Spleen (tissue), 11 donors: Measurements from ENCODE around the gene CD14. TPM values are rescaled to one million over a fixed set of nuclear protein-coding genes. Genes with fewer than 3 reads are reported as not detected.
A peak's percentile ranks its signal among the peaks of the same experiment; 100 is the strongest.
"Not testable (repeated sequence)": the region's sequence is repeated elsewhere in the genome, so short reads cannot be mapped to it uniquely, and the experiment has no call there.

Experiments used
- DNase-seq: peaks from one replicate; pipeline ENCODE4 v3.0.0-alpha.2; 2020
- H3K27ac ChIP-seq, 8 donors: fragments of 200-600 bp; sonication (generic) in 7 of 8; 1 replicate in 4 of 8; 2 replicates in 4 of 8; pipeline versions ENCODE4 v1.5.0 to v1.8.0; 2016 to 2021; ENCODE audit warnings: inconsistent platforms in 4 of 8, mild to moderate bottlenecking in 4 of 8, moderate library complexity in 1 of 8
- H3K27me3 ChIP-seq, 7 donors: fragments of 200-600 bp; sonication (generic) in 6 of 7; replicated peaks in 1 of 7; 1 replicate in 4 of 7; 2 replicates in 3 of 7; pipeline versions ENCODE4 v1.5.0 to v1.8.0; 2016 to 2021; ENCODE audit warnings: inconsistent platforms in 3 of 7, mild to moderate bottlenecking in 1 of 7
- H3K36me3 ChIP-seq, 6 donors: fragments of 200-600 bp; sonication (generic) in 5 of 6; 1 replicate in 4 of 6; 2 replicates in 2 of 6; pipeline versions ENCODE4 v1.5.0 to v1.8.0; 2016 to 2021; ENCODE audit warnings: inconsistent platforms in 2 of 6
- H3K4me1 ChIP-seq, 6 donors: fragments of 200-600 bp; sonication (generic) in 5 of 6; 1 replicate in 3 of 6; 2 replicates in 3 of 6; pipeline versions ENCODE4 v1.5.0 to v1.8.0; 2016 to 2021; ENCODE audit warnings: inconsistent platforms in 3 of 6
- H3K4me3 ChIP-seq, 8 donors: fragments of 200-600 bp; sonication (generic) in 7 of 8; 1 replicate in 4 of 8; 2 replicates in 4 of 8; pipeline versions ENCODE4 v1.5.0 to v1.8.0; 2016 to 2021; ENCODE audit warnings: inconsistent platforms in 4 of 8, mild to moderate bottlenecking in 4 of 8, moderate library complexity in 2 of 8
- H3K9me3 ChIP-seq, 8 donors: fragments of 200-600 bp; sonication (generic) in 7 of 8; 1 replicate in 4 of 8; 2 replicates in 4 of 8; pipeline versions ENCODE4 v1.5.0 to v1.8.0; 2016 to 2021; ENCODE audit warnings: inconsistent platforms in 4 of 8
- CTCF ChIP-seq, 11 experiments: fragments of 200-600 bp in 7 of 11; fragments of 450-650 bp in 4 of 11; sonication (generic) in 4 of 11; IDR thresholded peaks in 8 of 11; conservative IDR thresholded peaks in 3 of 11; 1 replicate in 7 of 11; 2 replicates in 4 of 11; pipeline versions ENCODE4 v1.4.0 to v1.8.0; 2016 to 2021; ENCODE audit warnings: antibody characterized with exemption in 11 of 11, inconsistent platforms in 4 of 11, mild to moderate bottlenecking in 1 of 11
- POLR2A ChIP-seq, 3 donors: fragments of 450-650 bp; IDR thresholded peaks; one replicate each; pipeline ENCODE4 v1.5.1; 2017; ENCODE audit warnings: antibody characterized with exemption in 3 of 3, mild to moderate bottlenecking in 1 of 3
- POLR2AphosphoS5 ChIP-seq, 3 donors: sonication (generic); formaldehyde crosslinking; IDR thresholded peaks; one replicate each; pipeline ENCODE4 v1.5.1; 2017; ENCODE audit warnings: antibody characterized with exemption in 3 of 3
- WGBS, 5 donors: extraction: QIAGEN DNeasy Blood & Tissue Kit in 3 of 5; methylation state at CpG; one replicate each; pipeline versions ENCODE4 v1.1.5 to v1.1.7; 2013 to 2018; 5-methylcytosine and 5-hydroxymethylcytosine counted together
- intact Hi-C: fragments of 100-400 bp; cut with DNase I; formaldehyde crosslinking; loops from one replicate; pipeline ENCODE4 v1.15.0; 2023; ENCODE audit warnings: low total_unique reads
- polyA plus RNA-seq, 3 donors: library from polyadenylated mRNA; stranded (reverse); fragments of 200-250 nt; gene quantifications; one replicate each; pipeline ENCODE4 v1.2.1, GENCODE V29; 2013
- total RNA-seq, 7 donors: library from RNA; depleted of rRNA in 3 of 7; stranded (reverse); fragments of >200 nt in 3 of 7; fragmentation: NEBNext Ultra II Directional in 4 of 7; extraction: Animal tissue kit (Norgen Biotek cat#: 25700) in 4 of 7; gene quantifications; one replicate each; pipeline versions ENCODE4 v1.1.0 to v1.2.1, GENCODE V29; 2016 to 2021
- donor health status: healthy with polysubstance abuse.
- donor health status: DM: no; HTN: no; CAD: no; lungs with moderate emphysema.
- donor health status: DM: no; HTN: no; CAD: no.
- donor health status: Bipolar disorder and iron deficiency.
- donor health status: healthy.
- donor health status: DM: no; HTN: no; CAD: no.
- donor health status: DM: yes; HTN: yes; CAD: no.

The CD14 gene
- total and polyA plus RNA-seq, 10 donors: 40.2 to 209 (median 87.9) TPM

- no peaks in the 10 kb centered on the region for H3K9me3 ChIP-seq
- H3K27ac ChIP-seq: peak overlapping the region; percentile 71 to 95 (median 90)
- WGBS, 5 donors: 0 to 4% (median 2%) methylated on average over 13 to 27 of the region's 27 CpGs
- intact Hi-C loops: no loop called here
- peaks cover 22 to 74% (median 45%) of the 10 kb centered on the region in 6 donors for H3K4me1 ChIP-seq
- TF ChIP-seq POLR2A (IDR thresholded peaks at IDR 0.05) (no peak), POLR2AphosphoS5 (IDR thresholded peaks at IDR 0.05) (no peak), CTCF (IDR thresholded peaks at IDR 0.05 in 8 of 11, conservative IDR thresholded peaks at IDR 0.05 in 3 of 11) (no peak)
- DNase-seq: no peak
- peak overlapping the region; percentile 75 to 99 (median 94) for H3K4me3 ChIP-seq
- no peaks in the 10 kb centered on the region for H3K27me3 ChIP-seq
- H3K36me3 ChIP-seq: peaks cover 2 to 78% (median 61%) of the 10 kb centered on the region in 6 donors
Measured at GRCh38 chr5:140647042-140647419, 14.1 kb upstream of the CD14 start.

GRCh38 chr5:140642718-140643117 is 9.7 kb upstream of the CD14 start:
- no peak overlapping the region for H3K27ac ChIP-seq
- intact Hi-C loops: no loop called here
- H3K36me3 ChIP-seq: peaks cover 0 to 51% (median 33%) of the 10 kb centered on the region in 6 donors
- no peak overlapping the region for H3K4me3 ChIP-seq
- H3K27me3 ChIP-seq: no peaks in the 10 kb centered on the region
- no peaks in the 10 kb centered on the region for H3K9me3 ChIP-seq
- WGBS, 5 donors: 68 to 90% (median 79%) methylated on average over 3 of the region's 3 CpGs
- TF ChIP-seq CTCF (IDR thresholded peaks at IDR 0.05 in 8 of 11, conservative IDR thresholded peaks at IDR 0.05 in 3 of 11): no peak
- TF ChIP-seq POLR2A (IDR thresholded peaks at IDR 0.05): no peak
- no peak for TF ChIP-seq POLR2AphosphoS5 (IDR thresholded peaks at IDR 0.05)
- DNase-seq: no peak
- H3K4me1 ChIP-seq: peaks cover 24 to 80% (median 52%) of the 10 kb centered on the region in 6 donors

- Histone ChIP-seq H3K36me3 (peaks cover 0 to 51% (median 33%) of the 10 kb centered on the region in 6 donors), H3K4me3 (no peak overlapping the region), H3K27me3 (no peaks in the 10 kb centered on the region), H3K27ac (no peak overlapping the region), H3K4me1 (peaks cover 24 to 79% (median 48%) of the 10 kb centered on the region in 6 donors), H3K9me3 (no peaks in the 10 kb centered on the region)
- DNase-seq: no peak
- intact Hi-C loops: no loop called here
- no peak for TF ChIP-seq CTCF (IDR thresholded peaks at IDR 0.05 in 8 of 11, conservative IDR thresholded peaks at IDR 0.05 in 3 of 11)
- no peak for TF ChIP-seq POLR2AphosphoS5 (IDR thresholded peaks at IDR 0.05)
- no peak for TF ChIP-seq POLR2A (IDR thresholded peaks at IDR 0.05)
- 87 to 96% (median 95%) methylated on average over 8 of the region's 8 CpGs for WGBS, 5 donors
Measured at GRCh38 chr5:140641716-140642115, 8.7 kb upstream of the CD14 start.

- no peaks in the 10 kb centered on the region for H3K27me3 ChIP-seq
- intact Hi-C loops: loop anchor here (5.0 kb wide), 1 partner anchor 72 kb away; no protein-coding TSS in a partner anchor
- H3K36me3 ChIP-seq: peaks cover 0 to 31% (median 22%) of the 10 kb centered on the region in 6 donors
- TF ChIP-seq POLR2A (IDR thresholded peaks at IDR 0.05) (peak in 2 of 3 donors; percentile 42 to 52), POLR2AphosphoS5 (IDR thresholded peaks at IDR 0.05) (peak; percentile 95 to 96 (median 96)), CTCF (IDR thresholded peaks at IDR 0.05 in 8 of 11, conservative IDR thresholded peaks at IDR 0.05 in 3 of 11) (peak; percentile 37 to 94 (median 88))
- peaks cover 9 to 63% (median 37%) of the 10 kb centered on the region in 6 donors for H3K4me1 ChIP-seq
- DNase-seq: peak; percentile 100
- H3K4me3 ChIP-seq: peak within 1 kb of the TSS; percentile 49 to 83 (median 72)
- no peaks in the 10 kb centered on the region for H3K9me3 ChIP-seq
- peak within 1 kb of the TSS; percentile 78 to 98 (median 94) for H3K27ac ChIP-seq
- WGBS, 5 donors: 0 to 1% (median 1%) methylated on average over 57 to 63 of the region's 63 CpGs
Measured at GRCh38 chr5:140639148-140639981, 6.4 kb upstream of the CD14 start, which contains the start of gene TMCO6. TSS of gene TMCO6 (plus strand) at chr5:140639451. CDS start at chr5:140639528, 77 bp downstream.

- intact Hi-C loops: loop anchor here (5.0 kb wide), 1 partner anchor 72 kb away; no protein-coding TSS in a partner anchor
- H3K27me3 ChIP-seq, H3K9me3 ChIP-seq, DNase-seq: not testable (repeated sequence)
- Histone ChIP-seq H3K27ac (peak overlapping the region; percentile 78 to 98 (median 94)), H3K36me3 (peaks cover 0 to 25% (median 17%) of the 10 kb centered on the region in 6 donors), H3K4me1 (peaks cover 9 to 63% (median 42%) of the 10 kb centered on the region in 6 donors), H3K4me3 (peak overlapping the region; percentile 25 to 83 (median 72))
- WGBS, 5 donors: 11 to 23% (median 14%) methylated on average over 6 to 9 of the region's 9 CpGs
Measured at GRCh38 chr5:140638898-140639147, 5.8 kb upstream of the CD14 start.
